SHP77 (cell line): Measurements from ENCODE around the gene KDF1.
A peak's percentile ranks its signal among the peaks of the same experiment; 100 is the strongest.
"Not testable (repeated sequence)": the region's sequence is repeated elsewhere in the genome, so short reads cannot be mapped to it uniquely, and the experiment has no call there.

Experiments used
- DNase-seq, 2 experiments: peaks; one replicate each; lab custom pipeline; 2025; lab: John Stamatoyannopoulos, UW

Gene KDF1

GRCh38 chr1:26956321-26956720 lies 3.9 kb downstream of the KDF1 start:
- DNase-seq = no peak

GRCh38 chr1:26953374-26953773 lies 6.9 kb downstream of the KDF1 start:
- DNase-seq = no peak

- DNase-seq = no peak
Observed at GRCh38 chr1:26951821-26952497, 8.3 kb downstream of the KDF1 start.

- DNase-seq = no peak
Observed at GRCh38 chr1:26951216-26951615, 9.1 kb downstream of the KDF1 start.

- no peak for DNase-seq
Observed at GRCh38 chr1:26950602-26951001, 9.7 kb downstream of the KDF1 start.

GRCh38 chr1:26949926-26950319 lies 10.3 kb downstream of the KDF1 start:
- DNase-seq = no peak

GRCh38 chr1:26949266-26949925 lies 10.9 kb downstream of the KDF1 start:
- no peak for DNase-seq

GRCh38 chr1:26948725-26949057 lies 11.6 kb downstream of the KDF1 start:
- not testable (repeated sequence) for DNase-seq

GRCh38 chr1:26946270-26946669 lies 14.0 kb downstream of the KDF1 start:
- no peak for DNase-seq

GRCh38 chr1:26945728-26946127 lies 14.5 kb downstream of the KDF1 start:
- no peak for DNase-seq

- DNase-seq = no peak
Observed at GRCh38 chr1:26945138-26945537, 15.1 kb downstream of the KDF1 start.

- no peak for DNase-seq
Observed at GRCh38 chr1:26942656-26943055, 17.6 kb downstream of the KDF1 start.

GRCh38 chr1:26941311-26941710 lies 19.0 kb downstream of the KDF1 start:
- DNase-seq = no peak

- no peak for DNase-seq
Observed at GRCh38 chr1:26938659-26939025, 21.6 kb downstream of the KDF1 start.

GRCh38 chr1:26938004-26938658 lies 22.1 kb downstream of the KDF1 start:
- no peak for DNase-seq

- DNase-seq = no peak
Observed at GRCh38 chr1:26936823-26937222, 23.4 kb downstream of the KDF1 start.

GRCh38 chr1:26932531-26932930 lies 27.7 kb downstream of the KDF1 start:
- no peak for DNase-seq

- no peak for DNase-seq
Observed at GRCh38 chr1:26923711-26924110, 36.6 kb downstream of the KDF1 start.

- no peak for DNase-seq
Observed at GRCh38 chr1:26922901-26923300, 37.4 kb downstream of the KDF1 start.

- no peak for DNase-seq
Observed at GRCh38 chr1:26922431-26922729, 37.9 kb downstream of the KDF1 start.

GRCh38 chr1:26921540-26922430 lies 38.5 kb downstream of the KDF1 start, which contains the start of gene NUDC:
Gene NUDC (plus strand): TSS chr1:26921743. CDS start chr1:26921849, 106 bp downstream.
- DNase-seq = peak; percentile 97

- peak in 1 of 2 experiments; percentile 70 for DNase-seq
Observed at GRCh38 chr1:26921126-26921539, 39.1 kb downstream of the KDF1 start.
